BLaER1 treated with 17β-estradiol and CSF1 and Interleukin-3, amounts not matched to agents 10 nM and 100 nM (cell line): ENCODE data around the gene RAI14.

Experiments
- H3K27ac ChIP-seq, 11 experiments: shearing (Covaris generic); formaldehyde crosslinking; 2 replicates each; pipeline ENCODE4 v1.8.1; 2022
- H3K27me3 ChIP-seq, 11 experiments: shearing (Covaris generic); formaldehyde crosslinking; 2 replicates each; pipeline ENCODE4 v1.8.1; 2022
- H3K36me3 ChIP-seq, 11 experiments: shearing (Covaris generic); formaldehyde crosslinking; 2 replicates each; pipeline ENCODE4 v1.8.1; 2022
- H3K4me1 ChIP-seq, 10 experiments: shearing (Covaris generic); formaldehyde crosslinking; 2 replicates each; pipeline ENCODE4 v1.8.1; 2022
- H3K4me2 ChIP-seq, 11 experiments: shearing (Covaris generic); formaldehyde crosslinking; 2 replicates each; pipeline ENCODE4 v1.8.1; 2022
- H3K4me3 ChIP-seq, 10 experiments: shearing (Covaris generic); formaldehyde crosslinking; 2 replicates each; pipeline ENCODE4 v1.8.1; 2022
- H3K9ac ChIP-seq, 11 experiments: shearing (Covaris generic); formaldehyde crosslinking; 2 replicates each; pipeline ENCODE4 v1.8.1; 2022
- H3K9me3 ChIP-seq, 11 experiments: shearing (Covaris generic); formaldehyde crosslinking; replicated peaks in 1 of 11; 2 replicates each; pipeline ENCODE4 v1.8.1; 2022
- H4K20me1 ChIP-seq, 11 experiments: shearing (Covaris generic); formaldehyde crosslinking; 2 replicates each; pipeline ENCODE4 v1.8.1; 2022
- Cebpa-rat ChIP-seq, 11 experiments: shearing (Covaris generic); IDR thresholded peaks; 2 replicates each; pipeline ENCODE4 v1.8.1; 2022

Gene RAI14

DNA sequence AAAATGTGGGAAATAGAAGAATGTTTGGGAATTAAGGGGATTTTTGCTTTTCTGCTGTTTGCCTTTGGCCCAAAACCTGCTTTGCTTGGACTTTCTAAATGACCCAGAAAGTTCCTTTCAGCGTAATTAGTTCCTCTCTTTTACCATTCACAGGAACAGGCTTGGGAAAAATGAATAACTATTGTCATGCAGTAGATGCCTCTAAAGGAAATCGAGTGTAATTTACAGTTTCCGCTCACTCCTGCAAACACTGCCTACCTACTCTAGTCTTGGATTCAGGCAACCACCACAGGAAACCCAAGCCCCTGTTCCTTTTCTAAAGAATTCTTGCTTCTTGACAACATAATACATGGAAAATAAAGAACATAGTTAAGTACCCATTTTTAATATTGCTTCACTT lies 207.8 kb downstream of the RAI14 start:
- Histone ChIP-seq H3K4me3 (no peak overlapping the region), H3K9ac (no peak overlapping the region), H3K9me3 (no peaks in the 10 kb centered on the region), H3K4me1 (peaks cover 9 to 30% (median 21%) of the 10 kb centered on the region in 10 experiments; a peak in 19 of 20 replicates), H3K36me3 (no peaks in the 10 kb centered on the region), H4K20me1 (no peaks in the 10 kb centered on the region), H3K27ac (no peak overlapping the region), H3K27me3 (no peaks in the 10 kb centered on the region), H3K4me2 (peak overlapping the region; percentile 8 to 65 (median 46); a peak in 18 of 22 replicates)
- TF ChIP-seq Cebpa-rat (IDR thresholded peaks at IDR 0.05) = no peak

DNA sequence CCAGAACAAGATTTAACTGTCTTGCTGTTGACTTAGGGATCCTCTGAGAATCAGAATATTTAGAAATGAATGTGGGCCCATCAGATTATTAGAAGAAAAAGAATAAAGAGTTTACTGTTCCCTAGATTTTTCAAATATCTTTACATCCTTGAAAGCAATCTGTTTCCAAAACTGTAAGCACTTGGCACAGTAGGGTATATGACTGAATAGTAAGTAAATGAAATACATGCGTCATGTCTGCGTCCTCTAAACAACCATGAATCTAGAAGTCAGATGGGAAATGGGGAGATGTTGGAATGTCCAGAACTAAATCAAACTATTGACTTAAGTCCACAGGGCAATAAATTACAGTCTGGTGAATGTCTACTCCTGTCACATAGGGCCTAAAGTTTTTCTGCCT lies 209.0 kb downstream of the RAI14 start:
- no peak for TF ChIP-seq Cebpa-rat (IDR thresholded peaks at IDR 0.05)

DNA sequence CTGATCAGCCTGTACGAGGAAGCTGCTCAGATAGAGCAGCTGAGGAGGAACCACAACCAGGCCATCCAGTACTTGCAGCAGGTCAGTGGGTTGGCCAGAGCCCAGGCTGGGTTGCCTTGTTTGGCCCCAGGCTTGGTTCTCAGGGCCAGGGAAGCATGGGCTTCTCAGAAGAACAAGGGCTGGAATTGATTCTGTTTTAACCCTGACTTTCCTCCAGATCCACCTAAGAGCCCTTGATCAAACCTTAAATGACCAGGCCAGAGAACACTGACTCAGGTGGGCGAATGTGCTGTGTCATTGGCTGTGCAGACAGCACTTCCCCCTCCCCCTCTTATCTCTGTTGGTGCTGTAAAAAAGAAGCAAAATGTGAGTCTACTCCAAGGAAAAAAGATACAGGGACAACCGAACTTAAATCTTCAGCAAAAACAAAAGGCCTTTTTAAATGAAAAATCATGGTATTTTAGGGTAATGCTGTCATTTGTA lies 210.9 kb downstream of the RAI14 start:
- no peak overlapping the region for H3K27ac ChIP-seq
- no peaks in the 10 kb centered on the region for H4K20me1 ChIP-seq
- no peak overlapping the region for H3K9ac ChIP-seq
- TF ChIP-seq Cebpa-rat (IDR thresholded peaks at IDR 0.05) = no peak
- H3K36me3 ChIP-seq = no peaks in the 10 kb centered on the region
- H3K9me3 ChIP-seq = no peaks in the 10 kb centered on the region
- peak overlapping the region in 1 of 11 experiments; percentile 36; a peak in 2 of 22 replicates for H3K4me2 ChIP-seq
- peaks cover 5 to 30% (median 18%) of the 10 kb centered on the region in 10 experiments; a peak in 18 of 20 replicates for H3K4me1 ChIP-seq
- no peaks in the 10 kb centered on the region for H3K27me3 ChIP-seq
- H3K4me3 ChIP-seq = no peak overlapping the region

More for the DNA sequence above, 209.0 kb downstream of the RAI14 start:
- no peak overlapping the region for H3K27ac ChIP-seq
- no peaks in the 10 kb centered on the region for H3K36me3 ChIP-seq
- peaks cover 5 to 30% (median 18%) of the 10 kb centered on the region in 10 experiments; a peak in 18 of 20 replicates for H3K4me1 ChIP-seq
- no peak overlapping the region for H3K9ac ChIP-seq
- no peaks in the 10 kb centered on the region for H3K27me3 ChIP-seq
- peak overlapping the region in 1 of 11 experiments; percentile 58; a peak in 1 of 22 replicates for H3K4me2 ChIP-seq
- H4K20me1 ChIP-seq = no peaks in the 10 kb centered on the region
- no peaks in the 10 kb centered on the region for H3K9me3 ChIP-seq
- no peak overlapping the region for H3K4me3 ChIP-seq

DNA sequence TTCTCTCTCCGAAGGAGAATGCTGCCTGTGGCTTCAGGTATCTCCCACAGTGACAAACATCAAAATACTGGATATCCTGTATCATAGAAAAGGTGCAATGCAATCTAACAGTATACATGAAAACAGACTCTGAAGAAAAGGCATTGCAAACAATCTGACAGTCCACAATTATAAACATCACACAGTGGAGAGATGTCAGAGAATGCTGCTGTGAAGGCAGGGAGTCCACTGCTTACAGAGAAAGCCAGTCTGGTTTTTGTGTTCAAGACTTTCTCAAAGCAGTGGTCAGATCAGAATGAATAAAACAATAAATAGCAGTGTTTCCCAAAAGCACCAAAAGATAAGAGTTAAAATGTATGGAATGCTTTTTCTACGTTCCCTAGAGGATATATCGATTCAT lies 211.5 kb downstream of the RAI14 start:
- no peaks in the 10 kb centered on the region for H3K9me3 ChIP-seq
- no peaks in the 10 kb centered on the region for H3K36me3 ChIP-seq
- no peak overlapping the region for H3K4me2 ChIP-seq
- no peak overlapping the region for H3K4me3 ChIP-seq
- no peaks in the 10 kb centered on the region for H4K20me1 ChIP-seq
- H3K4me1 ChIP-seq = peaks cover 5 to 28% (median 17%) of the 10 kb centered on the region in 10 experiments; a peak in 18 of 20 replicates
- no peak overlapping the region for H3K27ac ChIP-seq
- no peaks in the 10 kb centered on the region for H3K27me3 ChIP-seq
- no peak for TF ChIP-seq Cebpa-rat (IDR thresholded peaks at IDR 0.05)
- no peak overlapping the region for H3K9ac ChIP-seq

DNA sequence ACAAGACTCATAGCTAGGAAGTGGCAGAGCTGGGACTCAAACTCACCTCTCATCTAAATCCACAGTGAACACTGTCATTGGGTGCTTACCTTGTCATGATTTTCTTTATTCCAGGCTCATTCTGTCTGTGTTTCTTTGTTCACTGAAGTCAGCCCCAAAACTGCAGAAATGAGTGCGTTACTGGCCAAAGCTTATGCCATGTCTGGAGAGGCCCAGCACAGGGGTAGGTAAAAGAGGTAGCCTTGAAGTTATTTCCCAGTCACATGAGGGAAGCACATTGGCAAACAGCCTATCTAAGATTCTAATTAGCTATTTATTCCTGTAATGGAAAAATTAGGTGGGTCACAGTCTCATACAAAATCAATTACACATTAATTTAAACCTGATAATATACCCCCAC lies 212.7 kb downstream of the RAI14 start:
- no peaks in the 10 kb centered on the region for H3K9me3 ChIP-seq
- H3K9ac ChIP-seq = no peak overlapping the region
- no peak overlapping the region for H3K4me2 ChIP-seq
- H3K4me1 ChIP-seq = peaks cover under 1 to 17% (median 6%) of the 10 kb centered on the region in 10 experiments; a peak in 16 of 20 replicates
- no peaks in the 10 kb centered on the region for H3K36me3 ChIP-seq
- H3K27ac ChIP-seq = no peak overlapping the region
- no peaks in the 10 kb centered on the region for H3K27me3 ChIP-seq
- TF ChIP-seq Cebpa-rat (IDR thresholded peaks at IDR 0.05) = no peak
- H4K20me1 ChIP-seq = no peaks in the 10 kb centered on the region
- H3K4me3 ChIP-seq = no peak overlapping the region

DNA sequence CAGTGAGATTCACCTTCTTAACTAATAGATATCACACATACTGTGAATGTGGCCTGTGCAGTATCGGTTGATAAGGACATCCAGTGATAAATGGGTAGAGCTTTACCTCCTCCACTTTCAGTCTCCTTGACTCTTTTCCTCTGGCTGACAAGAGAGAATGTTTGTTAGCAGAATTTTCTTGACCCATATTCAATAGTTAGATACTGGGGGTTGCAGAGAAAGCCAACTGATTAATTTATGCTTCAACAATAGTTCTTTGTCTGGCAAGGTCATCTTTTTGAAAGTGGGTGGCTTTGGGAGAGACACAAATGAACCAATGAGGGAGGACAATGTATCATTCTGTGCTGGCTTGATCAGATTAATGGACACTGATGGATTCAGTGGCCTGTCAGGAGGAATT lies 213.1 kb downstream of the RAI14 start:
- H3K27me3 ChIP-seq = no peaks in the 10 kb centered on the region
- no peak overlapping the region for H3K4me2 ChIP-seq

DNA sequence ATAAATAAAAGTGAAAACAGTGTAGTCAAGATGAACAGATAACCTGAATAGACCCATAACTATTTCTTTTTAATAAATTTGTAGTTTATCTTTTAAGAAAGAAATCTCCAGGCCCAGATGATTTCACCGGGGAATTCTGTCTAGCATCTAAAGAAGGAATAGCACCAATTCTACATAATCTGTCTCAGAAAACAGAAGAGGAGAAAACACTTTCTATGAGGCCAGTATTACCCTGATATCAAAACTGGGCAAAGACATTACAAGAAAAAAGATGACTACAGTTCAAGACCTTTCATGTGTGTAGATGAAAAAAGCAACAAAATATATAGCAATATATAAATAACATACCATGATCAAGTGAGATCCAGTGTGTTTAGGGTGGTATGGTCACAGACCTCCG lies 214.3 kb downstream of the RAI14 start:
- Histone ChIP-seq H3K9me3 (peaks cover 0 to 5% (median 3%) of the 10 kb centered on the region in 11 experiments; a peak in 10 of 22 replicates), H3K9ac (no peak overlapping the region), H3K4me1 (peaks cover 0 to 5% (median 0%) of the 10 kb centered on the region in 10 experiments; a peak in 1 of 20 replicates), H3K27me3 (no peaks in the 10 kb centered on the region), H3K27ac (no peak overlapping the region), H3K4me3 (no peak overlapping the region), H4K20me1 (no peaks in the 10 kb centered on the region), H3K36me3 (no peaks in the 10 kb centered on the region), H3K4me2 (no peak overlapping the region)
- no peak for TF ChIP-seq Cebpa-rat (IDR thresholded peaks at IDR 0.05)

More for the DNA sequence above, 213.1 kb downstream of the RAI14 start:
- no peaks in the 10 kb centered on the region for H3K36me3 ChIP-seq
- H3K9me3 ChIP-seq = no peaks in the 10 kb centered on the region
- no peak overlapping the region for H3K4me3 ChIP-seq
- no peaks in the 10 kb centered on the region for H4K20me1 ChIP-seq
- no peak overlapping the region for H3K9ac ChIP-seq
- TF ChIP-seq Cebpa-rat (IDR thresholded peaks at IDR 0.05) = no peak
- no peak overlapping the region for H3K27ac ChIP-seq
- H3K4me1 ChIP-seq = peaks cover 0 to 12% (median 1%) of the 10 kb centered on the region in 10 experiments; a peak in 10 of 20 replicates

DNA sequence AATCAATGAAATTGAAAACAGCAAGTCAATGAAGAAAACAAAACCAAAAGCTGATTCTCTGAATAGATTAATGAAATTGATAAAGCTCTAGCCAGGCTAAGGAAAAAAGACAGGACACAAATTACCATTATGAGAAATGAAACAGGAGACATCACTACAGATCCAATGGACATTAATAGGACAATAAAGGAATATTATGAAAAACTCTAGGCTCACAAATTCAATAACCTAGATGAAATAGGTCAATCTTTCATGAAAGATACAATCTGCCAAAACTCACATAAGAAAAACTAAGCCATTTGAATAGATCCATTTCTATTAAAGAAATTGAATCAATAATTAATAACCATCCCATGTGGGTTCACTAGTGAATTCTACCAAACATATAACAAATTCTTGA lies 220.1 kb downstream of the RAI14 start:
- H3K4me2 ChIP-seq = no peak overlapping the region
- no peak overlapping the region for H3K9ac ChIP-seq
- H3K4me3 ChIP-seq = no peak overlapping the region
- H3K36me3 ChIP-seq = no peaks in the 10 kb centered on the region
- H3K27ac ChIP-seq = no peak overlapping the region
- H3K4me1 ChIP-seq = no peaks in the 10 kb centered on the region
- no peak for TF ChIP-seq Cebpa-rat (IDR thresholded peaks at IDR 0.05)
- no peaks in the 10 kb centered on the region for H4K20me1 ChIP-seq
- H3K27me3 ChIP-seq = no peaks in the 10 kb centered on the region
- H3K9me3 ChIP-seq = peaks cover 0 to 32% (median 9%) of the 10 kb centered on the region in 11 experiments; a peak in 10 of 22 replicates

DNA sequence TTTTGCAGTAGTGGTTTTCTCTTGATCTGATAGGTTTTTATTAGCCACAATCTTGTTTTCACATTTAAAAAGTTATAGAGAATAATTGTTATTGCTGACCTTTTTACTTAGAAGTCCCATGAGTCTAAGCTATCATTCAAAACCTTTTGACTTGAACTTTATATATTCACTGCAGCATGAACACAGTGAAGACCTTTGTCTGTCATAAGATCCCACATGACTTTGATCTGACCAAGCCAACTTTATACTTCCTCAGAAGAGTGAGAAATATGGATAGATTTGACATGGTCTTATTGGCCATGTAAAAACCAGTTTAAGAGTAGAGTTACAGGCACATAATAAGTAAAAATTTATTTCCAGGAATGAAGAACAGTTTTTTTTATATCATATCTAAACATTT lies 225.1 kb downstream of the RAI14 start:
- Histone ChIP-seq H3K9me3 (peaks cover 0 to 19% (median 0%) of the 10 kb centered on the region in 11 experiments; a peak in 4 of 22 replicates), H3K4me2 (no peak overlapping the region), H3K36me3 (no peaks in the 10 kb centered on the region), H4K20me1 (no peaks in the 10 kb centered on the region), H3K9ac (no peak overlapping the region), H3K4me1 (no peaks in the 10 kb centered on the region), H3K27ac (no peak overlapping the region), H3K4me3 (no peak overlapping the region), H3K27me3 (no peaks in the 10 kb centered on the region)
- TF ChIP-seq Cebpa-rat (IDR thresholded peaks at IDR 0.05) = no peak
